HG03439 (cell line): Measurements from ENCODE around the gene IQSEC1.

ENCODE experiments used
- ATAC-seq: cut with Tn5 transposase; IDR thresholded peaks from one replicate; pipeline ENCODE4 v1.9.1; 2021; ENCODE audit warnings: mild to moderate bottlenecking, moderate library complexity; ENCODE audit not compliant: unreplicated experiment

The IQSEC1 gene

GRCh38 chr3:12941495-12942023 lies 131.7 kb downstream of the IQSEC1 start:
- ATAC-seq: no peak

GRCh38 chr3:12940854-12941253 lies 132.4 kb downstream of the IQSEC1 start:
- no peak for ATAC-seq

- no peak for ATAC-seq
Measured at GRCh38 chr3:12939137-12939536, 134.1 kb downstream of the IQSEC1 start.

DNA sequence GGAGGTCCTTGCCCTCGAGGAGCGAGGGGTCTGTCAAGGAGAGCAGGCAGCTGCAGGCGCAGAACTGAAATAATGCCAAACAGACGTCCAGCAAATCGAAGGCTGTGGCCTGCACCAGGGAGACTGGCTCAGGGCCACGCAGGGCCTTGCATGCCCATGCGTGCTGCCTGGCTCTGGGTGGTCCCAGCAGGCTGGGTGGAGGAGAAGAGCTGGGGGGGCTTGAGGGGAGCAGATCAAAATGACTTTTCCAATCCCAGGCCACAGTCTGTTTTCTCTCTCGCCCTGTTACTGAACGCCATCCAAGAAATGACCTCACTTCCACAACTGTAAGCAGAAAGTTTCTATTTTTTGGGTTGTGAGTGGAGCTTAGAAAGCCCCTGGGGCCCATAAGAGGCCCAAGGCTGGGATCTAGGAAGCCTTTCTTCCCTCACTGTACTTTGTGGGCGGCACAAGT lies 134.9 kb downstream of the IQSEC1 start:
- no peak for ATAC-seq

- no peak for ATAC-seq
Measured at GRCh38 chr3:12935861-12936830, 137.1 kb downstream of the IQSEC1 start.

GRCh38 chr3:12935023-12935860 lies 138.0 kb downstream of the IQSEC1 start:
- no peak for ATAC-seq

- ATAC-seq: no peak
Measured at GRCh38 chr3:12934431-12934830, 138.8 kb downstream of the IQSEC1 start.

DNA sequence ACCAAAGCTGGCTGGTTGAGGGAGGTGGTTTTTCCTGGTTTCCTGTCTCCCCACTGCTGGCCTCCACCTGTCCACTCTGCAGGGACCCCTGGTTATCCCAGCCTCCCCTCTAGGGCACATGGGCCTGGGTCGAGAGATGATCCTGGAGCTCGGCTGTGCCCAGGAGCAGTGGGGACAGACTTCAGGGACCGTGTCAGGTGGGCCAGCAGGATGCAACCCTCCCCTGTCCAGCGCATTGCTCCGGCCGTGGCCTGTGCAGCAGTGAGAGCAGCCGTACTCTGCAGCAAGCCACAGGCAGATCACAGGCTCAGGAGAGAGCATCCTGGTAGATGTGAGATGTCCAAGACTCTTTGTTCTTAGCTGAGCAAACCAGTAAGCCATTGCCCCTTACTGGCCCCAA lies 139.3 kb downstream of the IQSEC1 start:
- no peak for ATAC-seq

DNA sequence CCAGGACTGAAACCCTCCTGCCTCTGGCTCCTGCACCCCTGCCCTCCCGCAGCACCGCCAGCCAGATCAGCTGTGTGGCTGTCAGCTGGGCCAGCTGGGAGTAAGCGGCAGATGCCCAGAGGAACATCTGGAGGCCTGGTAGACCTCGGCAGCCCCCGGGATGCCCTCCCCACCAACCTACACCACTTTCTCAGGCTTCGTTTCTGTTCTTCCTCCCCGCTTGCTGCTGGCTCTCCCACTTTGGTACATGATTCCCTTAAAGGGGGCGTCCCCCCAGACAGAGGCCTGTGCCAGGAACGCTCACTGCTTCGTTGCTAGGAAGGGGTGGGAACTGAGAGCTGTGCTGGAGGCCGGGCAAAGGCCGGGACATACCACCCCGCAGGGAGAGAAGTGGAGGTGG lies 140.5 kb downstream of the IQSEC1 start:
- ATAC-seq: no peak

DNA sequence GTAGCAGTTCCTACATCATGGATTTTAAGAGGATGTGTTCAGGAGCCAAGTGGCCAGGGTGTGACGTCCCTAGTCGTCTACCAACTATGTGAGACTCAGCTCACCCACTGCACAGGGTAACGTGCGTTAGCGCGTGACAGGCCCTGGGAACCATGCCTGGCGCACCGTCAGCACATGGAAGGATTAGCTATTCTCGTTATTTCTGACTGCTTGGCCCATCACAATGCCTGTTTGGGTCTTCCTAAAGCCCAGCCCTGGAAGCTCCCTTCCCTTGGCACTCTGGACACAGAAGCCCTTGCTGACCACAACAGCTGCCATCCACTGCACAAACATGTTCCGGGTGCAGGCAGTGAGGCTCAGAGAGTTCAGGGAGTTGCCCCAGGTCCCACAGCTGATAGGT lies 140.9 kb downstream of the IQSEC1 start:
- no peak for ATAC-seq

DNA sequence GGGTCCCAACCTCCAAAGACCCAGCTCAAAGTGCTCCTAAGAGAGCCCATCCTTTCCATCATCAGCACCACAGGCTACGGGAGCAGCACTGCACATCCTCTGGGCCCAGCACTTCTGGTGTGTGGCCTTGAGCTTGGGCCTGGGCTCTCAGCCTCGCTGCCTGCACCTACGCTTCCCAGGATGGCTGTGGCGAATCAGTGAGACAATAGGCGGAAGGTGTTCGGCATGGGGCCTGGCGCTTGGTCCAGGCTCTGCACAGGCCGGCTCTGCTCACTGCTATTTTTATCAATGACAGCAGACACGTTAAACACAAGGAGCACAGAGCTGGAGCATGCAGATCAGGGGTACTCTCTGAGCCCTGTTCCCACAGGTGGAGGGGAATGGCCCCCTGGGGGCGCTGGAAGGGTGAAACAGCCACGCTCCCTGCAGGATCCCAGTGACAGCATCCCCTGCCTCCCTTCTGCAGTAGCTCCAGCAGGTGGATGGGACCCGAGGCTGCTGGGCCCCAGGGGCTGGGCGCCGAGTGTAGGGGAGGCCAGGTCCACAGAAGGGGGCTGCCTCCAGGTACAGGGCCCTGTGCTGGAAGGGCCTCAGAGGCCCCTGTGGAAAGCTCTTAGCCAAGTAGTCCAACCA lies 141.8 kb downstream of the IQSEC1 start:
- ATAC-seq: no peak

- ATAC-seq: no peak
Measured at GRCh38 chr3:12929801-12930200, 143.4 kb downstream of the IQSEC1 start.

DNA sequence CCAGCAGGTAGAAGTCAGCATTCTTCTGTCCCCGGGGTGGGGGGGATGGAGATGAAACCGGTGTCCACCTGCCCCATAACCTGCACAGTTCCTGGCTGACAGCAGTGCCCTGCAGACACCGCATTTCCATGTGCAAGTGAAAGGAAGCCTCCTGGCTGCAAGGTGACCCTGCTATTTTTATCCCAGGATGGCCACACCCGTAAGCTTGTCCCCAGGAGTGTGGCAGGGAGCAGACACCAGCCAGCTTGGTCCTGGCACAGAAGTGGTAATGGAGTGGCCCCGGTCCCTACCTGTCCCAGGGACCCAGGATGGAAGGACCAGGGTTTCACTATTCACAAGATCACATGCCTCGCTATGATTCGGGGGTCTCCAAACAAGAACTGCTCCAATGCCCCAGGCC lies 146.6 kb downstream of the IQSEC1 start:
- no peak for ATAC-seq

GRCh38 chr3:12925648-12926047 lies 147.6 kb downstream of the IQSEC1 start:
- no peak for ATAC-seq

DNA sequence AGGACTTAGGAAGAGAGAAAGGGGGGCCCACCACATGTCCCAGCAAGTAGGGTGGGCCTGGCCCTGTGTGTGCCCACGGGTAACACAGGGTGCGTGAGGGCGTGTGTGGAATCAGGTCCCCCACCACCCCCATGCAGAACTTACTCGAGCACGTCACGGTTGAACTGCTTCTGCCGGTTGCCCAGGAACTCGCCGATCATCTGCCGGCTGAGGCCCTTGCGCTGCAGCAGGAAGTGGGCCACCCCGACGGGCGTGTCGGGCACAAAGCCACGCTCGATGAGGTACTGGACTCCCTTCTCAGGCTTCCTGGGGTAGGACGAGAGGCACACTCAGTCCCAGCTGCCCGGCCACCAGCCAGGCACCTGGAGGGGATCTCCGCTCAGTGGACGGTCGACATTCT lies 148.8 kb downstream of the IQSEC1 start:
- ATAC-seq: no peak

GRCh38 chr3:12922881-12923431 lies 150.3 kb downstream of the IQSEC1 start:
- ATAC-seq: no peak

GRCh38 chr3:12922306-12922705 lies 150.9 kb downstream of the IQSEC1 start:
- no peak for ATAC-seq

DNA sequence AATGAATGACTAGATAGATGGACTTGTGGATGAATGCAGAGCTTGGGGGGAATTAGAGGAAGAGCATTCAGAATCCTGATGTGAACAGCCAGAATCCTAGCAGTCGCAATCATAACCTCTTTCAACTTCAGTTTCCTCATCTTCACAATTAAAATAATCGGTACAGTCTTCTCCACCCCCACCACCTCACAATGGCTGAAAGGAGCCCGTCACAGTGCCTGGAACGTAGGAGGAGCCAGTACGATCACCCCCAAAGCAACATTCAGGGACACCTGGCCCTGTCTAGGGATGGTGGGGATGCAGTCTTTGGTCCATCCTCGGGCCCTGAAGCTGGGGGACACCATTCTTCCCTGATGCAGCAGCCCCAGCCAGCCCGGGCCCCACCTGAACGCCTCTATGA lies 151.5 kb downstream of the IQSEC1 start:
- no peak for ATAC-seq

DNA sequence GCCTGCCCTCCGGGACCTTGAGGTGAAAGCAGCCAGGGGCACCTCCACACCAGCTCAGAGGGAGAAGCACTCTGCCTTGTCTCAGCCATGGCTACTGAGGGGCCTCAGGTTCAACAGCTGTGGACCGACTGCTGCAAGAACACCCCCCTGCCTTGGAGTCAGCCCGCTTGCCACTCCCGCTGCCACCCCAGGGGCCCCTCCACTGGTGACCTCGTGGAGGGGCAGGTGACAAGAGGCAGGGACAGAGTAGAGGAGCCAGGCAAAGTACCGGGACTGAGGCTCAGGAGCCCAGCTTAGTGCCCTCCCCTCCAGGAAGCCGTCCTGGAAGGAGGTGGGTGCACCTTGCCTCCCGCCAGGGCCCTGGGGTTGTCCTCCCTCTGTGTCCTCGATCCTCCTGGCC lies 152.3 kb downstream of the IQSEC1 start:
- no peak for ATAC-seq

GRCh38 chr3:12919205-12919604 lies 154.0 kb downstream of the IQSEC1 start:
- ATAC-seq: no peak

- ATAC-seq: no peak
Measured at GRCh38 chr3:12918231-12918630, 155.0 kb downstream of the IQSEC1 start.
